GM18873 (cell line): ENCODE measurements around the gene SUCLG2.

ENCODE experiments used
- ATAC-seq: cut with Tn5 transposase; IDR thresholded peaks from one replicate; pipeline ENCODE4 v1.9.1; 2021; ENCODE audit warnings: mild to moderate bottlenecking, moderate library complexity, moderate number of reproducible peaks; ENCODE audit not compliant: unreplicated experiment, low FRiP score

Gene SUCLG2

DNA sequence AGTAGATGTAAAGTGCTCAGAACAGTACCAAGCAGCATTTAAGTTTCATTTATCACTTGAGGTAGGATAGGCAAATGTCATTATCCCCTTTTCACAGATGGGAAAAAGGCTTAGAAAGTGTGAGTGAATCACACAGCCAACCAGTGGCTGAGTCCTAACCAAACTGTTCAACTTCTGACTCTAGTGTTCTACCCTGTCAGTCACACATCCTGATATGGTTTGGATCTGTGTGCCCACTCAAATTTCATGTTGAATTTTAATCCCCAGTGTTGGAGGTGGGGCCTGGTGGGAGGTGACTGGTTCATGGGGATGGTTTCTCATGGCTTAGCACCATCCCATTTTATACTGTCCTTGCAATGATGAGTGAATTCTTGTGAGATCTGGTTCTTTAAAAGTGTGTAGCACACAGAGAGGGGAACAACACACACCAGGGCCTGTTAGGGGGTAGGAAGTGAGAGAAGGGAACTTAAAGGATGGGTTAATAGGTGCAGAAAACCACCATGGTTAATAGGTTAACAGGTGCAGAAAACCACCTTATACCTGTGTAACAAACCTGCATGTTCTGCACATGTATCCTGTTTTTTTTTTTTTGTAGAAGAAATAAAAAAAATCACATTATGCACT, 304.7 kb downstream of the SUCLG2 start:
- peak; percentile 90 for ATAC-seq

DNA sequence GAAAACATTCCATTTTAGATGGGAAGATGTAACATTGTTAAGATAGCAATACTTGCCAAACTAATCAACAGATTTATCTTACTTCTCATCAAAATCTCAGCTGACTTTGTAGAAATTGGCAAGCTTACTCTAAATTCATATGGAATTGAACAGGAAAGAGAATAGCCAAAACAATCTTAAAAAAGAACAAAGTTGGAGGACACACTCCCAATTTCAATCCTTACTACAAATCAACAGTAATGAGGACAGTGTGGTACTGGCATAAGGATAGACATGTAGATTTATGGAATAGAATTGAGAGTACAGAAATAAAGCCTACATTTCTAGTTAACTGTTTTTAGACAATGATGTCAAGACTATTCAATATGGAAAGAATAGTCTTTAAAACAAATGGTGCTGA, 308.3 kb downstream of the SUCLG2 start:
- ATAC-seq = no peak

DNA sequence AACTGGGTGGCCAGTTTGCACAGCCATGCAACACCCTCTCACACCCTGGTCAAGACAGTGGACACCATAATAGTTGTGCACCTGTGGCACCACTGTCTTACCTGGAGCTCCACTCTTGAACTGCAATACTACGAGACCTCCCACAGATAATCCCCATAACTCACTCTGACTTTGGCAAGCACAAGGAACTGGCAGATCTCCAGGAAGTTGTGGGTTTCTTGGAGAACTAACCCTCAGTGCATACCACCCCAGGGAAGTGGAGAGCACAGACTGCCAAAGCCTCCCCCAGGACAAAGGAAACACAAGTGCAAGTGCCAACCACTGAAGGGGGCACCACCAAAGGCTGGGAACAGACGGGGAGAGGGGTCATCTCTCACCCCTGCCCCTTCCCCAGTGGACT, 318.6 kb downstream of the SUCLG2 start:
- ATAC-seq = no peak

DNA sequence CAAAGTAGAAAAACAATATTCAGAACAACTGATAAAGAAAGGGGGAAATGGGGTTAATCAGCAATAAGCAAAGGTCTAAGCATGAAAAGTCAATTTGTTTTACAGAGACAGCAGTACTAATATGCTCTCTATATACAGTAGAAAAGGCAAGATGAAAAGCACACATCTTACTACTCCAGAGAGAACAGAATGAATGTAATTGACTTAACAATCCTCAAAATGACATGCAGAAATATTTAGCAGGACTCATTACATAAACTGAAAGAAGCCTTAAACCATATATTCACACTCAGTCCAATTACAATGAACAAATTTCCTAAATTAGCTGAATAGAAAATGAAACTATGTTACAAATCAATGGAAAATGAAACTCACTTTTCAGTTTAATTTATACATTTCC, 319.8 kb downstream of the SUCLG2 start:
- no peak for ATAC-seq

DNA sequence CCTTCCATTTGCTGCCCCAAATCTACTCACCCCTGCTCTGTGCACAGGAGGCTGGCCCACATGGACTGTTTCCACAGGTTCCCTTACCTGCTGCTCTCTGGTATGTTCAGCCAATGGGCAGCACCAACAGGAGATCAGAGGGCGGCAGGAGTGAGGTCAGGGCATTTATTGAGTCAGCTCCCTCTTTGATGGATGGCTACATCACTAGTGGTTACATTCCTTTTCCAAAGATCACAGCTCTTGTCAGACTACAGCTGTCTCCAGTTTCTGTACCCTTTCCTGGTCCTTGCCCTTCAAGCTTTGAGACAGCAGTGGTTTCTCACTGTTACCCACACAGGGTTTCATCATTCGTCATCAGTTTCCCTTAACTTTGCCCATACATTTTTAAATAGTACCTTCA, 325.1 kb downstream of the SUCLG2 start:
- no peak for ATAC-seq

DNA sequence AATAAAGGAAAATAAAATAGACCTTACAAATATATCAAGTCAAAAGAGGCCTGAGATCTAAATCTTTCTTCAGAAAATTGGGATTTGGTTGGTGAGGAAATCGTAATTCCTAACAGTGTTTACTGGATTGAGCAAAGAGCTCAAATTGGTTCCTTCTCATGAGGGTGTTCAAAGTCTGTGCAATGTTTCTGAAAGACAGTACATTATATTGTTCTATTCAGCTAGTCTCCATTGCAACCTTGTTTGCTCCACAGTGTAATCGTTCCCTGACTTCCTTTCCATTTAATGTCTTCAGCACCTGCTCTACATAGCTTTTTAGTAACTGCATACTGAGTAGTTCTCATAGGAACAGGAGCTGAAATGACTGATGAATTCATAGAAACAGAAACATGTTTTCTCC, 326.8 kb downstream of the SUCLG2 start:
- ATAC-seq = no peak

DNA sequence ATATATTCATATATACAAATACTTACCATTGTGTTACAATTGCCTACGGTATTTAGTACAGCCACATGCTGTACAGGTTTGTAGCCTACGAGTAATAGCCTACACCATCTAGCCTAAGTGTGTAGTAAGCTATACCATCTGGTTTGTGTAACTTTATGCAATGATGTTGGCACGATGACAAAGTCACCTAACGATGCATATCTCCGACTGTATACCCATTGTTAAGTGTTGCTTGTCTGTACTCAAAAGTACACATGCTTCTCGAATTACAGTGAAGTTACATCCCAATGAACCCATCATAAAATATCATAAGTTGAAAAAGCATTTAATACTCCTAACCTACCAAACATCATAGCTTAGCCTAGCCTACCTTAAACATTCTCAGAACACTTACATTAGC, 329.2 kb downstream of the SUCLG2 start:
- ATAC-seq = no peak
